GM19328 (cell line): Measurements from ENCODE around the gene FRMPD1.

ENCODE experiments used
- ATAC-seq: cut with Tn5 transposase; IDR thresholded peaks from one replicate; pipeline ENCODE4 v1.9.1; 2021; ENCODE audit warnings: mild to moderate bottlenecking, moderate library complexity; ENCODE audit not compliant: unreplicated experiment

FRMPD1 gene

DNA sequence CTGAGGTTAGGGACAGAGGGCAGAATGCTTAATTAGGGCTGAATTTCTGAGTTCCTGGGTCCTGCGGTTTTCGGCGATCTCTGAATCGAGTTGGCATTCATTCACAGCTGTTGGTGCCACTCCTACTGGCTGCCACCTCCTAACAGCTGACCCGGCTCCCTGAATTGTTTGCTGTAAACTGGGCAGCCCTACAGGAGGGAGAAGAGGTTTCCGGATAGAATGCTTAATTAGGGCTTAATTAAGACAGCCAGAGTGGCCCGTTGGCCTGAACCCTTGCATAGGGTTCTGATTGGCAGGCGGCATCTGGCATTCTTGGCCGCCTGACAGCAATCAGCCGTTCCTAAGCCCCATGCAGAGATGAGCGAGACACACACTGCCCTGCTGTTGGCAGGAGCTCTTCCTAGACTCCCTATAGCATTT lies 25.7 kb downstream of the FRMPD1 start:
- no peak for ATAC-seq

DNA sequence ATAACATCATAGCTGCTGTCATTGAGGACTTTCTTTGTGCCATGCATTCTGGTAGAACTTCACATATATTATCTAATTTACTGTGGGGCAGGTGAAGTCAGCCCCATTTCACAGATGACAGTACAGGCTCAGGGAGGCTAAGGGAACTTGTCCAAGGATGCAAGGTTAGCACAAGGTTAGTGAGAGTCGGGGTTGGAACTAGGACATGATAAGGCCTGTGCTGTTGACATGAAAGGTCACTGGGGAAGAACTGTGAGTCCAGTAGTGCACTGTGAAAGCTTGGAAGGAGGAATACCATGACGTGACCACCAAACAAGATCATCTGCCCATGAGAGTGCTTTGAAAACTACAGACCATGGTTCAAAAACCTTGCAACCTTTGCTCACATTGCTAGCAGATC lies 26.7 kb downstream of the FRMPD1 start:
- ATAC-seq = no peak

DNA sequence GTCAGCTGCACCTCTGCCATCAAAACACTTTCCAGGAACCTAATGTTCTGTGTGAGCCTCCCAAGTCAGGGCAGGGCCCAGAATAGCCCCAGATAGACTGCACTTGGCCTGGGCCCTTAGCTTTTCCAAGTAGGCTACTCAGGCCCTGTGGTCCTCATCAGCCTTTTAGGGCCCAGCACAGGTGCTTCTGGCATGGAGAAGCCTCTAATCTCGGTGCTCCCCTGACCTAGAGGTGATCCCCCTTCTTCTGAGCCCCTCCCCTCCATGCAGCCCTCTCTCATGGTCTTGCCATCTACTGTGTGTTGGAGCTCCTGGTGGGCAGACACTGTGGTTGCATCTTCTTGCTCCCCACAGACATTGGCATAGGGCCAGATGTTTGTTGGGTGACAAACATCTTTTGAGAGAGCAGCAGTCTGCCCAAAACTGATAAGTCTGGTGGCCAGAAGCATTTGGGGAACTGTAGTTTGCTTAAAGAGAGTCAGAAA lies 28.1 kb downstream of the FRMPD1 start:
- ATAC-seq = no peak

DNA sequence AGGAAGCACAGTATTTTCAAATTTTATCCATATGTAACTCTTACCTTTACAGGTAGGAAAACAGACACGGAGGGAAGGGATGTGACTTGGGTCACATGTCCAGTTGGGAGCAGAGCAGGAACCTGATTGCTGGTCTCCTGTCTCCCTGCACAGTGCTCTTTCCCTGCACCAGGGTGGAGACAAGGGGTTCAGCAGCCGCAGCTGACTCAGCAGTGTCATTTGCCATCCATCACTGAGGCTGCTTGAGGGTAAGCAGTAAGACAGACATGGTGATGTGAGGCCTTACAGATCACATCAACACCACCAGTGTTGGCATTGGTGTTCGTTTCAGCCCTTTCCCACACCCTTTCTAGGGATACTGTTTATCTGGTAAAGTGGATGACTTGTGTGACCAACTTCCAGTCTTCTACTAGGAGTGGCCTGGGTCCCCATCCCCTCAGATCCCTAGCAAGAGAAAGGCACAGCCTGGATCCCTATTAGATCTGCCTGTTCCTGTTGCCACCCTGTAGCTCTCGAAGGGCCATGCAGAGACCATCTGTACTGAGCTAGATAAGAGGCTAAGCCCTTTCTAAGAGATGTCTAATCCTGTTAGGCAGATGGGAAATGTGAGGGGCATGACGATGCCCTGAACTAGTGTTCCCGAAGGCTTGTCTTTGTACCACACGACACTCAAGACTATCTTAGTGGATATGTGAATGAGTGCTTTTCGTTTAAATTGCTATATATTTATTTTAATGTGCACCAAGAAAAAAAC lies 29.1 kb downstream of the FRMPD1 start:
- no peak for ATAC-seq

DNA sequence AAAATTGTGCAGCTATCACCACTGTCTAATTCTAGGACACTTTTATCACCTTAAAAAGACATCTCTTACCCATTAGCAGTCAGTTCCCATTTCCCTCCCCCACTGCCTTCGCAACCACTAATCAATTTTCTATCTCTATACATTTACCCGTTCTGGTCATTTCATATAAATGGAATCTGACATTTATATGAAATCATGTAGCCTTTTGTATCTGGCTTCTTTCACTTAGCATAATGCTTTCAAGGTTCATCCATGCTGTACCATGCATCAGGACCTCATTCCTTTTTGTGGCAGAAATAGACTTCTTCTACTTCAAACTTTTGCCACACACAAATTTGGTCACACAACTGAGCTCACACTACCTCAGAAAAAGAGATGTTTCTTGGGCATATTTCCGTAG lies 32.2 kb downstream of the FRMPD1 start:
- no peak for ATAC-seq

DNA sequence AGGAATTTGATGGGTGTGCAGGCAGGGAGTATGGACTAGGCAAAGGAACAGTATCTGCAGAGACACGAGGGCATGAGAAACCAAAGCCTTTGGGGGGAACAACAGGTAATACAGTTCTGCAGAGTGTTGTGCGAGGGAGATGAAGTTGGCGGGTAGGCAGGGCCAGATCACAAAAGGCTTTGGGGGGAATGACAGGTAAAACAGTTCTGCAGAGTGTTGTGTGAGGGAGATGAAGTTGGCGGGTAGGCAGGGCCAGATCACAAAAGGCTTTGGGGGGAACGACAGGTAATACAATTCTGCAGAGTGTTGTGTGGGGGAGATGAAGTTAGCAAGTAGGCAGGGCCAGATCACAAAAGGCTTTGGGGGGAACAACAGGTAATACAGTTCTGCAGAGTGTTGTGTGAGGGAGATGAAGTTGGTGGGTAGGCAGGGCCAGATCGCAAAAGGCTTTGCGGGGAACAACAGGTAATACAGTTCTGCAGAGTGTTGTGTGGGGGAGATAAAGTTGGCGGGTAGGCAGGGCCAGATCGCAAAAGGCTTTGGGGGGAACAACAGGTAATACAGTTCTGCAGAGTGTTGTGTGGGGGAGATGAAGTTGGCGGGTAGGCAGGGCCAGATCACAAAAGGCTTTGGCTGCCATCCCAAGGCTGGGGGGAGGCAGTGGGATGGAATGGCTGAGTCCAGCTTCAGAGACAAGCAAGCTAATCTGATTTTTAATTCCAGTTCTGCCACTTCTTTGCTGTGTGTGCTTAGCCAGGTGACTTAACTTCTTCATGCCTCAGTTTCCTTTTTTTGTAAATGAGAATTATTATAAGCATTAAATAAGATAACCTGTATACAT lies 33.0 kb downstream of the FRMPD1 start:
- ATAC-seq = no peak

DNA sequence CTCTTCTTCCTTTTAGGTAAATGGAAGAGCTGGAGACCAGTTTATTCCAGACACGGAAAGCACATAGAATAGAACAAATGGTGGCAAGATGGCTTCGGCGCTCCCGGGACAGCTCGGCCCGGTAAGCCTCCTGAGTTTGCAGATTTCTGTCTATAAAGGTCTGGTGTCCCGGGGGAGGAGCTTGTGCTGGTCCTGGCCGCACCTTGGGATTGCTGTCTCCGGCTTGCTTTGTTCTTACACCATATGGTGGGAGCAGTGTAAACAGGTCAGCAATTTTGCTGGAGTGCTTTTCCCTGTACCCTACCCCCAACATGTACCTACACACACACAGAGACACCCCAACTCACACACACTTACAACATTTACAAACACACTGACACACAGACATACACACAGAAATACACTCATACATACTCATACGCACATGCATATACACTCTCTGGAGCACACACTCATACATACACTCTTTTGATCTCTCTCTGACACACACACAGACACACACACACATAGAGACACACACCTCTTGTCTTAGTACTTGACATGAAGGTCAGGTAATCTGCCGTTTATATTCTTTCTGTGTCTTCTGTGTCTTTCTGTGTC lies 42.0 kb downstream of the FRMPD1 start:
- no peak for ATAC-seq

DNA sequence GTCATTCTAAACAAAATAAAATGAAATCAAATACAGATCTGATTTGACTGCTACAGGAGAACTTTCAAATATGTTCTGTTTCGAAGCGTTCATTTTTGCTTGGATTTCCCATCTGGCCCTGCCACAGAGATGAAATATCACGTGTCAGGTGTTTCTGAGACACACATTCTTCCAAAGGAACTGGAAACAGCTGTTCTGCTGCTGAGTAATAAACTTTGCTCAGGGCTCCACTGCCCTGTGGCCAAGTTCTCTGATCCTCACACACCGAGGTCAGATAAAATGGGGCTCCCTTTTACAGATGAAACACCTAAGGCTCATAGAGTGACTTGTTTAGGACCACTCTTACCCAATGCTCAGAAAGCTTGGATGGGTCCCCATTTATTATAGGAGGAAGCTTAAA lies 42.5 kb downstream of the FRMPD1 start:
- no peak for ATAC-seq

DNA sequence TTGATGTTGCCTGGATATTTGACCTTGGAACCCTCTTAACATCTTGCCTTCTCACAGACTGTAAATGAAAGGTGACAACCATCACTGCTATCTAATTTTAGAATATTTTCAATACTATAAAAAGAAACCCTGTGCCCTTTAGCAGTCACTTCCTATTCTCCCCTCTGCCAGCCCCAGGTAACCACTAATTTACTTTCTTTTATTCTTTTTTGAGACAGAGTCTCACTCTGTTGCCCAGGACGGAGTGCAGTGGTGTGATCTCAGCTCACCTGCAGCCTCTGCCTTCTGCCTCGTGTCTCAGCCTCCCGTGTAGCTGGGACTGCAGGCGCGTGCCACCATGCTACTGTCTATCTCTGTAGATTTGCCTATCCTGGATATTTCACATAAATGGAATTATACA lies 43.6 kb downstream of the FRMPD1 start:
- ATAC-seq = no peak

DNA sequence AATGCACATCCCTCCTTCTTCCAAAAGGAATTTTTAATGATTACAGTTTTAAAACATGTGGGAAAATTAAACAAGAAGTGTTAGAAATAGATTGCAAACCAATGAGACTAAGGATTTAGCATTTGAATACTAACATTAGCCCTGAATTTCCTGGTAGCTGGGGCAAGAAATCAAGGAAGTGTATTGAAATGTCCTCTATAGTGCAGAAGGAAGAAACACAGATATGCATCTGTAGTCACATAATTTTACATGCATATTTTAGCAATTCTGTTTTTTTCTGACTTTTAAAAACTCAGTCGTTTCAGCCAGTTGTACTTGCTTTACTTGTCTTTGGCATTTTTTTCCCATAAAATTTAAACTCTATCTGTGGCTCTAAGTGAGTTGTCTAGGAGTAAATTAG lies 45.8 kb downstream of the FRMPD1 start:
- ATAC-seq = no peak

DNA sequence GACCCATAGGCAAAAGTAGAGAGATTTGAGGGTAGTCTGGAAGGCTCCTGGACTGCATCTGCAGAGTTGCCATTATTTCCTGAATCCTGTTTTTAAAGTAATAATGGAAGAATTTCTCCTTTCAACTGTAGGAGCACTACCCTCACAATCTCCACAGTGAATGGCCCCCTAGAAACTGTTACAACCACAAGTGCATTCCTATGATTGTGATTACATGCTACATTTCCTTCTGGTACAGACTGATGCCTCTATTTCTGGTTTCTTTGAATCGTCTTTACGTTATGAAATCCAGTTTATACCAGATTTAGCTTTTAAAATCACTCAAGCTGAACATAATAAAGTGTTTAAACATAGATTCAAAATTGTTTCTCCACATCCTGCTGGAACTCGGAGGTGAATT lies 49.4 kb downstream of the FRMPD1 start:
- ATAC-seq = no peak

DNA sequence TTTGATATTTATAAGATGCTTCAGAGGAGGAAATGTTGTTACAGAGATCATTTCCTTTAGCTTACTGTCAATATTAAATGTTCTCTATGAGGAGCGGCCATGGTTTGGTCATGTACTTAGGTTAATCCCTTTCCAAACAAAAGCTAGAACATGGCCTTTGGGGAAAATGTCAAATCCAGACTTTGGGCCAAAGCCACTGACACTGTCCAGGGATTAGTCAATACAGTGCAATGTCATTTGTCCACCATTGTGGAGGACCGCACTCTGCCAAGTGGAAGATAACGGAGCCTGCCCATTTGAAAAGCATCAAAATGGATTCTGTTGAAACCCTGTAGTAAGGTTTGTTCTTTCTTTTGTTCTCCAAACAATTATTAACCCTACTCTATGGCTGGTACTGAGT lies 50.1 kb downstream of the FRMPD1 start:
- ATAC-seq = no peak

DNA sequence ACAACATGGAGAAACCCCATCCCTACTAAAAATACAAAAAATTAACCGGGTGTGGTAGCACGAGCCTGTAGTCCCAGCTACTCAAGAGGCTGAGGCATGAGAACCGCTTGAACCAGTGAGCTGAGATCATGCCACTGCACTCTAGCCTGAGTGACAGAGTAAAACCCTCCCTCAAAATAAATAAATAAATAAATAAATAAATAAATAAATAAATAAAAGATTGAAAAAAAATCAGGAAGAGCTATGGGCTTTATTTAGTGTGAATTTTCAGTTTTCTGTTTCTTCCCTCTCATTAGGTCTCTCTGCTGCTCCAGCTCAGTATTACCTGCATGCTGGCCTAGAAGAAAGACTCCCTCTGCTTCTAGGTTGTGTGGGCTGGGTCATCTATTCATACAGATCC lies 55.0 kb downstream of the FRMPD1 start:
- ATAC-seq = no peak

DNA sequence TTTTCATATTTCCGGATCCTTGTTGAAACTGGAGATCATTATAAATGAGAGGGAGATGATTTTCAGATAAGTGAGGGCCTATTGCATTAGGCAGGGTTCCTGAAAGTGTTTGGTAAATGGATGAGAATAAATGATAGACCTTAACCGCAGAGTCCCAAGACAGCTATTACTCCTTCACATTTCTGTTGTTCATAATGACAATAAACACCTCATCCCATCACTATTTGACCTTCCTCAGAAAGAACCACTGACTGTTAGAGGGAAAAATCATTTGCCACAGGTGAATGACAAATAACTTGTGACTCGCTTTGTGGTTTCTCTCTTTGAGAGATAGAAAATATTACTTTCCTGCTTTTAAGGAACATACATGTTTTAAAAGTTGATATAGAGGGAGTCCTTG lies 55.5 kb downstream of the FRMPD1 start:
- ATAC-seq = no peak

DNA sequence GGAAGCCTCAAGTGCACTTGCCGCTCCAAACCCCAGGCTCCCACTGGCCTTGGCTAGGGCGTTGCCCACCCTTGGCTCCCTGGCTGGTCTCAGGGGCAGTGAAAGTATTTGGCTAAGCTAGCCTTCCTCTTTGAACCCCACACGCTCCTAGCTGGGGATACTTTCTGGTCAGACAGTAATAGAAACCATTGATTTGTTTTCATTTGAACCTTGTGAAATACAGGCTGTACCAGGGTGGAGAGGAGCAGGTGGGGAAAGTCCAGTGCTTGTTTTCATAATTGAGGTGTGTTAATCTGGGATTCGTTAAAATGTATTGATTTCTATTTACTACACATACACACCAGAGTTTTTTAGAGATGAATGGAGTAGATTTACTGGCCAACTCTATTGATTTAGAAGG lies 57.0 kb downstream of the FRMPD1 start:
- no peak for ATAC-seq

DNA sequence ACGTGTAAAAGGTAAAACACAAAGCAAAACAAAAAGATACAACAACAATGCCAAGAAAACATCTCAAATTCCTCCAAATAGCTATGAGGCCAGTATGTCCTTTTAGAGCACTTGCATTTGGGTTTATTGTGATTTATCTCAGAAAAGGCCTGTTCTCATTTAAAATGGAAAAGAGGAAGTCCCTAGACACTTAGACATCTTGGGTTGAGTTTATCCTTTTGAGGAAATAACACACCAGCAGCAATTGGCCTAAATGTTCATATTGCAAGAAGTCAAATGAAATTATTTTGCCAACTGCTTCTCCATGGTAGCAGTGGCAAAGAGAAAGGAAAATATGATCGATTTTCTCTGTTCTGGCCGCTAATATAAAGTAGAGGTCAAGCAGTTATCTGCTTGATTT lies 59.3 kb downstream of the FRMPD1 start:
- no peak for ATAC-seq

DNA sequence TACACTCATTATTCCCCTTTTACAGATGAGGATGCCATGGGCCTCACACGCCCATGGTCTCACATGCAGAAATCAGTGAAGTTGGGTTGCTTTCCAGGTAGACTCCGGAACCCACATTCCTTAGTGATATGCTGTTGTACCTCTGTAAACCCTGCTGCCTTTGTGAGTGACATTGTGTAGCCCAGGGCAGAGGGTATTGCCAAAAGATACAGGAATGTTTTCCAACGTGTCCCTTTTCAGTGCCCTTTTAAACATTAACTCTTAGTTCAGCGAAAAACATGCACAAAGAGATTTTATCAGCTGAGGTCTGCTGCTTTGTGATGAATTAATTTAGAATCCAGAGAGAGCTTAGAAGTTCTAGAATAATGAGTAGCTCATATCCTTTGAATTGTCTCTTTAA lies 64.5 kb downstream of the FRMPD1 start:
- no peak for ATAC-seq

DNA sequence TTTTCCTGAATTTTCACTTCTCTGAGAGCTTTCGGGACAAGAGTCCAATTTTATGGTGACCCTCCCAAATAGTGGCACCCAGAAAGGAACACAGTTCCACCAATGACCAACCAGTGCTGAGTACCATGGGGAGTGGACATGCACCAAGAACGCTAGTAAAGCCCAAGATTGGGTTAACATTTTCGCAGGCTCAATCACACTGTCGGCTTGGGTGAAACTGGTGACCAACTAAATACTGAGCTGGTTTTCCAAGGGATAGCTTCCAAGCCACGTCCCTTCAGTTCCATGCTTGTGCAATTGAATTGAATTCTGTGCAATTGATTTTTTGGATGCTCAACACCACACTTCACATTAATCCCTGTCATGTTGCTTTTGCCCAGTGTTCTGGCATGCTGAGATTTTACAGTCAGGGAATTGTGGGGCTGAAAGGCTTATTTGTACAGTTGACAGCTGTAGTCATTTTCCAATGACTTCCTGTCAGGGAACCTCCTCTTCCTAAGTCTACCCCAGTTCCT lies 65.3 kb downstream of the FRMPD1 start:
- ATAC-seq = no peak

DNA sequence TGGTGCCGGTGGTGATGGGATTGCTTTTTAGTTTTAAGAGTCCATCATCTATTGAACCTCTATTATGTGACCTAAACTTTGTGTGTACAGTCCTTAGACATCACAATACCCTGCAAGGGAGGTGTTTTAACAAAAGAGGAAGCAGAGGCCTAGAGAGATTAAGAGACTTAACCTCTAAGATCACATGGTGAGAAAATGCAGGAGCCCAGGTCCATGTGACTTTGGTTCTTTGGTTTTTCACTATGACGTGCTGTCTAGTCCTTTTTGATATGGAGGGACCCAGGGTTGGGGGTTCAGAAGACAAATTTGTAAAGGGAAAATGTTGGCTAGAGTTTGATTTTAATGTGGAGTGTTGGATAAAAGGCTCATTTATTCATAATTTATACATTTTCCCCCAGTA lies 68.8 kb downstream of the FRMPD1 start:
- ATAC-seq = no peak

DNA sequence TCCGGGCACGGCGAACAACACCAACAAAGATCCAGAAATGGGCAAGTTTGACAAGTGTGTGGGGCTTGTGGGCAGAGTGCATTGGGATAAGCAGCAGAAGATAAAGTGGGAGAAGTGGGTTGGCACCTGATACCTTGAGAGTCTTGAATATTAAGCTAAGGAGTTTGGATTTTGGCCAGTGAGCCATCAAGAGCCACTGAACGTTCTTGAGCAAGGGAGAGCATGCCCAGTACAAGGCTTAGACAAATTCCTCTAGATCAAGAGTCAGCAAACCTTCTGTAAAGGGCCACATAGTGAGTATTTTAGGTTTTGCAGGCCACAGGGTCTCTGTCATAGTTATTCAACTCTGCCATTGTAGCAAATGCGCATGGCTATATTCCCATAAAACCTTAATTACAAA lies 76.3 kb downstream of the FRMPD1 start:
- ATAC-seq = no peak

DNA sequence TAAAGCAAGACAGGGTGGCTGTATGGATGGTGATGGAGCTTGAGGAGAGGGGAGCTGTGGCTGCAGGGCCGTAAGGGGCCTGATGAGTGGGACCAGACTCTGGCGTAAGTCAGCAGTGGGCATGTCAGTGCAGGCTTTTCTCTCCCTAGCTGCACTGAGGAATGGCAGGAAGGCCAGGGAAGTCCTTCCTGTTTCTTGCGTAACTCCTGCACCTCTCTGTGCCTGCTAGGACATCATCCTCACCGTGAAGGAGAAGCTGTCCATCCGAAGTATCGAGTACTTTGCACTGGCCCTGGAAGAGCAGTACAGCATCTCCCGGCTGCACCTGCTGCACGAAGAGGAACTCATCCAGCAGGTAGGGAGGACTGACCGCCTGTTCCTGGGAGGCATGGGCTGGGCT lies 78.7 kb downstream of the FRMPD1 start:
- ATAC-seq = no peak

DNA sequence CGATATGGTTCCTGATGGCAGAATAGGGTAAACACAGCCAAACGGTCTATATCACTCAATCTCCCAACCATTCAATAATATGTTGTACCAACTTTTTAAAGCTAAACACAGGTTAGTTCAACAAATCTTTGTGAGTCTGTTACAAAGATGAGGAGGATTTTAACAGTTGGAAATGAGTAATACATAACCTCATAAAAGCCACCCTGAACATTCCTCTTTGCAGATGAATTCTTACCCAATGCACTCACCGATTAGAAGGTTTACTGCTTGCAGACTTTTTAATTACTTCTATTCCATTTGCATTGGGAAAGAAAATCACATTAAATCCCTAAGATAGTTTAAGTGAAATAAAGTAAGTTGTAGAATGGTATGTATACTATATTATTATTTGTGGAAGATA lies 79.5 kb downstream of the FRMPD1 start:
- ATAC-seq = no peak
